Osteoblast (primary cell): ENCODE measurements around the gene CDH16. TPM values are rescaled to one million over a fixed set of nuclear protein-coding genes. Genes with fewer than 3 reads are reported as not detected.
"Not testable (repeated sequence)": the region's sequence is repeated elsewhere in the genome, so short reads cannot be mapped to it uniquely, and the experiment has no call there.

ENCODE experiments used
- DNase-seq: peaks from one replicate; pipeline ENCODE4 v3.0.0; 2011; ENCODE audit warnings: low spot score, mixed read lengths; ENCODE audit not compliant: insufficient read length; ENCODE audit errors: missing footprints
- H2AFZ ChIP-seq: 2 replicates; pipeline ENCODE4 v1.6.0; 2011; ENCODE audit warnings: mild to moderate bottlenecking, low read length
- H3K27ac ChIP-seq: 2 replicates; pipeline ENCODE4 v1.5.1; 2011; ENCODE audit warnings: mild to moderate bottlenecking, low read depth, low read length, moderate library complexity
- H3K27me3 ChIP-seq: 2 replicates; pipeline ENCODE4 v1.6.0; 2012; ENCODE audit warnings: mild to moderate bottlenecking, control low read depth, inconsistent platforms, low read length, moderate library complexity; ENCODE audit not compliant: insufficient read depth
- H3K36me3 ChIP-seq: 2 replicates; pipeline ENCODE4 v1.5.1; 2011; ENCODE audit warnings: mild to moderate bottlenecking, low read length, control low read depth, moderate library complexity; ENCODE audit not compliant: insufficient read depth
- H3K4me1 ChIP-seq: 2 replicates; pipeline ENCODE4 v1.5.1; 2011; ENCODE audit warnings: mild to moderate bottlenecking, low read length, control low read depth, moderate library complexity; ENCODE audit not compliant: insufficient read depth
- H3K4me2 ChIP-seq: 2 replicates; pipeline ENCODE4 v1.6.0; 2011; ENCODE audit warnings: mild to moderate bottlenecking, low read length; ENCODE audit not compliant: insufficient read depth
- H3K4me3 ChIP-seq: fragments of 200-600 bp; sonication (generic); 3 replicates; pipeline ENCODE4 v1.5.1; 2012; ENCODE audit warnings: mild to moderate bottlenecking, low read length, inconsistent platforms; ENCODE audit not compliant: insufficient read depth
- H3K79me2 ChIP-seq: 2 replicates; pipeline ENCODE4 v1.6.0; 2012; ENCODE audit warnings: mild to moderate bottlenecking, low read length, control low read depth, inconsistent platforms; ENCODE audit not compliant: insufficient read depth
- H3K9me3 ChIP-seq: 2 replicates; pipeline ENCODE4 v1.5.1; 2011; ENCODE audit warnings: low read depth, low read length, control low read depth
- H4K20me1 ChIP-seq: 2 replicates; pipeline ENCODE4 v1.6.0; 2012; ENCODE audit warnings: mild to moderate bottlenecking, low read length, control low read depth; ENCODE audit not compliant: insufficient read depth
- total RNA-seq: library from RNA; depleted of rRNA; stranded (reverse); fragments of >200 nt; gene quantifications from 2 replicates; pipeline ENCODE4 v1.2.3, GENCODE V29; 2012
- TF ChIP-seq, protein P1 (sequence below): IDR thresholded peaks from 2 replicates; pipeline ENCODE4 v1.5.1; 2011; ENCODE audit warnings: mild to moderate bottlenecking, low read depth, low read length, moderate library complexity; ENCODE audit errors: extremely low read depth

CDH16 gene
- total RNA-seq, 1 donor, result not detected

DNA sequence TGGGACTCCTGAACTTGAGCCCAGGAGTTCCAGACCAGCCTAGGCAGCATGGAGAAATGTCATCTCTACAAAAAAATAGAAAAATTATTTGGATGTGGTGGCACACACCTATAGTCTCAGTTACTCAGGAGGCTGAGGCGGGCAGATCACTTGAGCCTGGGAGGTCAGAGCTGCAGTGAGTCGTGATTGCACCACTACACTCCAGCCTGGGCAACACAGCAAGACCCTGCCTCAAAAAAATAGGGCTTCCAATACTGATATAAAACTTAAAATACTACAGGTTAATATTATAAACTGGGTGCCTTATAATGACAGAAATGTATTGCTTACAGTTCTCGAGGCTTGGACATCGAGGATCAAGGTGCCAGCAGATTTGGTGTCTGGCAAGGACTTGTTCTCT is 27.3 kb upstream of the CDH16 start:
- H3K27me3 ChIP-seq, result peaks cover 15% of the 10 kb centered on the region
- H3K27ac ChIP-seq, result no peak overlapping the region
- H3K4me2 ChIP-seq, result no peak overlapping the region
- peaks cover 29% of the 10 kb centered on the region for H3K36me3 ChIP-seq
- H3K4me3 ChIP-seq, result no peak overlapping the region
- TF ChIP-seq, protein P1, sequence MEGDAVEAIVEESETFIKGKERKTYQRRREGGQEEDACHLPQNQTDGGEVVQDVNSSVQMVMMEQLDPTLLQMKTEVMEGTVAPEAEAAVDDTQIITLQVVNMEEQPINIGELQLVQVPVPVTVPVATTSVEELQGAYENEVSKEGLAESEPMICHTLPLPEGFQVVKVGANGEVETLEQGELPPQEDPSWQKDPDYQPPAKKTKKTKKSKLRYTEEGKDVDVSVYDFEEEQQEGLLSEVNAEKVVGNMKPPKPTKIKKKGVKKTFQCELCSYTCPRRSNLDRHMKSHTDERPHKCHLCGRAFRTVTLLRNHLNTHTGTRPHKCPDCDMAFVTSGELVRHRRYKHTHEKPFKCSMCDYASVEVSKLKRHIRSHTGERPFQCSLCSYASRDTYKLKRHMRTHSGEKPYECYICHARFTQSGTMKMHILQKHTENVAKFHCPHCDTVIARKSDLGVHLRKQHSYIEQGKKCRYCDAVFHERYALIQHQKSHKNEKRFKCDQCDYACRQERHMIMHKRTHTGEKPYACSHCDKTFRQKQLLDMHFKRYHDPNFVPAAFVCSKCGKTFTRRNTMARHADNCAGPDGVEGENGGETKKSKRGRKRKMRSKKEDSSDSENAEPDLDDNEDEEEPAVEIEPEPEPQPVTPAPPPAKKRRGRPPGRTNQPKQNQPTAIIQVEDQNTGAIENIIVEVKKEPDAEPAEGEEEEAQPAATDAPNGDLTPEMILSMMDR, result no peak
- peaks cover 5% of the 10 kb centered on the region for H3K4me1 ChIP-seq
- H4K20me1 ChIP-seq, result peaks cover 5% of the 10 kb centered on the region
- H3K9me3 ChIP-seq, result no peaks in the 10 kb centered on the region
- DNase-seq, result no peak
- H2AFZ ChIP-seq, result no peak overlapping the region
- H3K79me2 ChIP-seq, result no peaks in the 10 kb centered on the region

DNA sequence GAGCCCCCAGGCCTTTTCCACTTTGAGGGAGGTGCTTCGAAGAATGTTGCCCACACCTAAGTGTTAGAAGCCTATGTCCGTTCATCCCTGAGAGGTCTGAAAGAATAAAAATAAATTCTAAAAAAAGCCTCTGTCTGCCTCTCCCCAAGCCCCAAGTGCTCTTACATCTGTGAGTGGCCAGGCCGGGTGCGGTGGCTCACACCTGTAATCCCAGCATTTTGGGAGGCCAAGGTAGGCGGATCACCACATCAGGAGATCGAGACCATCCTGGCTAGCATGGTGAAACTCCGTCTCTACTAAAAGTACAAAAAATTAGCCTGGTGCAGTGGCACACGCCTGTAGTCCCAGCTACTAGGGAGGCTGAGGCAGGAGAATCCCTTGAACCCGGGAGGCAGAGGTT is 26.3 kb upstream of the CDH16 start:
- peaks cover 12% of the 10 kb centered on the region for H3K27me3 ChIP-seq
- DNase-seq, result peak; percentile 30
- not testable (repeated sequence) for H2AFZ ChIP-seq, H3K27ac ChIP-seq, H3K9me3 ChIP-seq, H3K79me2 ChIP-seq, H3K4me2 ChIP-seq, H3K4me1 ChIP-seq, H3K4me3 ChIP-seq
- peaks cover 39% of the 10 kb centered on the region for H3K36me3 ChIP-seq
- H4K20me1 ChIP-seq, result peaks cover 13% of the 10 kb centered on the region

DNA sequence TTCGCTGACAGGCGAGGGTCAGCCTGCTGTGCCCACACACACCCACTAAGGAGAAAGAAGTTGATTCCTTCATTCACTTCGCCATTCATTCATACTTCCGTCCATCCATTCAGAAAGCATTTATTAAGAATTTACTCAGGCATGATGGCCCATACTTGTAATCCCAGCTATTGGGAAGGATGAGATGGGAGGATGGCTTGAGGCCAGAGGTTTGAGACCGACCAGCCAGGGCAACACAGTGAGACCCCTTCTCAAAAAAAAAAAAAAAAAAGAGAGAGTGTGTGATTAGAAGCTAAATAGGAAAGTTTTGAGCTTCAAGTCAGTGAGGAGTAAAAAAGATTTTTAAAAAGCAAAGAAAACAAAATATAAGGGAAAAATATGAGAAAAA is 25.4 kb upstream of the CDH16 start:
- DNase-seq, result no peak
- TF ChIP-seq, protein P1, result no peak
- no peak overlapping the region for H3K4me3 ChIP-seq
- H4K20me1 ChIP-seq, result peaks cover 13% of the 10 kb centered on the region
- peaks cover 47% of the 10 kb centered on the region for H3K36me3 ChIP-seq
- H3K9me3 ChIP-seq, result no peaks in the 10 kb centered on the region
- no peak overlapping the region for H3K4me2 ChIP-seq
- H3K79me2 ChIP-seq, result peaks cover under 1% of the 10 kb centered on the region
- peaks cover 5% of the 10 kb centered on the region for H3K4me1 ChIP-seq
- H3K27ac ChIP-seq, result no peak overlapping the region
- no peak overlapping the region for H2AFZ ChIP-seq
- H3K27me3 ChIP-seq, result peaks cover 3% of the 10 kb centered on the region

DNA sequence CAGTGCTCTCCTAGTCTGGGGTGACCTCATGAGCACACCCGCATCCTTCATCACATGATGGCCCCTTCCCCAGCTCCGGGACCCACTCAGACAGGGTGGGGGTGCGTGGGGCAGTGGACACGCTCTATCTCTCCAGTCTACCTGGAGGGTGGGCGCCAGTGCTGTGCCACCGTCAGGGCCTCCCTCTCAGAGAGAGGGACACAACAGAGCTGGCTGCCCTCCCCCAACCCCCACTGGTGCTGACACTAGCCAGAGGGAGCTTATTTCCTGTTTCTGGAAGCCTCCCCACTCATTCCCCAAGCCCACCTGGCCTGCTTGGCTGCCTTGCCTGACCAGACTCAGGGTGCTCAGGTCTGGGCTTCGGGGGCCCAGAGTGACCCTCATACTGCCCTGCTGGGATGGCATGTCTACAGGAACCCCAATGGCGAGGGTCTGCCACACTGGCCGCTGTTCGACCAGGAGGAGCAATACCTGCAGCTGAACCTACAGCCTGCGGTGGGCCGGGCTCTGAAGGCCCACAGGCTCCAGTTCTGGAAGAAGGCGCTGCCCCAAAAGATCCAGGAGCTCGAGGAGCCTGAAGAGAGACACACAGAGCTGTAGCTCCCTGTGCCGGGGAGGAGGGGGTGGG is 24.9 kb upstream of the CDH16 start:
- no peak overlapping the region for H3K4me3 ChIP-seq

More for the DNA sequence above, 24.9 kb upstream of the CDH16 start:
- H2AFZ ChIP-seq, result no peak overlapping the region
- peaks cover 50% of the 10 kb centered on the region for H3K36me3 ChIP-seq
- H3K27me3 ChIP-seq, result no peaks in the 10 kb centered on the region
- H3K4me2 ChIP-seq, result no peak overlapping the region
- H3K79me2 ChIP-seq, result peaks cover 4% of the 10 kb centered on the region
- H3K27ac ChIP-seq, result no peak overlapping the region
- no peaks in the 10 kb centered on the region for H3K9me3 ChIP-seq
- peaks cover 13% of the 10 kb centered on the region for H4K20me1 ChIP-seq
- TF ChIP-seq, protein P1, result no peak
- peaks cover 5% of the 10 kb centered on the region for H3K4me1 ChIP-seq
- DNase-seq, result peak; percentile 68
